Measurements from ENCODE around the gene HVCN1.

The HVCN1 gene

DNA sequence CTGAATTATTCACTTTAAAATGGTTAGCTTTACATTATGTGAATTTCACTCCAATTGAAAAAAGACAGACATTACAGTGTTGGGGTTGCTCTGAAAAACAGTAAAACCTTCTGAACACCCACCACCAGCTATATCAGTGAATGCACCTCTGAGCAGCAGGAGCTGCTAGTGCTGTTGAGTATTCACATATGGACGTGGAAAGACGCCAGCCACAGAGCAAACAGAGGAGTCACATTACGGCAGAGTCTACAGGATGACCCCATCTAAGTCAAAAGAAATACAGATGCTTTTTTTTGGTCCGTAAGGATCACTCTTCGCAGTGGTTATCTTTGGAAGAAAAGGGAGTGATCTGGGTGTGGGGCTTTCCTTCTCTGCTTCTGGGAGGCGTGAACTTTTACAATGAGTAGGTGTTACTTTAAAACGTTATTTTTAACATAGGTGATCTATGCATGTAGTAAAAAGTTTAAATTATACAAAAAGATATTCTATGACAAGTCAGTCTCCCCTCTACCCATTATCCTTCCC is 4.5 kb downstream of the HVCN1 start:
- Histone ChIP-seq H3K9me2 (replicated peaks; ENCODE audit: insufficient read depth, low read length) (no peaks in the 10 kb centered on the region), H3K9me3 (ENCODE audit: insufficient read depth, low read length) (no peaks in the 10 kb centered on the region), H3K4me3 (ENCODE audit: insufficient read depth, low read length, poor library complexity, severe bottlenecking) (no peak overlapping the region), H4K20me1 (ENCODE audit: low read depth, low read length) (no peaks in the 10 kb centered on the region), H3K4me2 (ENCODE audit: low read depth, low read length, poor library complexity, severe bottlenecking) (no peak overlapping the region), H3K9ac (ENCODE audit: low read length) (no peak overlapping the region), H2AFZ (ENCODE audit: low read depth, low read length, severe bottlenecking) (no peak overlapping the region), H3K27me3 (ENCODE audit: low read length) (no peaks in the 10 kb centered on the region), H3F3A (ENCODE audit: insufficient read depth) (peaks cover 10% of the 10 kb centered on the region), H3K79me2 (ENCODE audit: insufficient read depth, low read length) (peaks cover 13% of the 10 kb centered on the region; the same call in 1 of the 2 replicates), H3K36me3 (ENCODE audit: low read length) (no peaks in the 10 kb centered on the region), H3K27ac (ENCODE audit: low read depth, low read length) (no peak overlapping the region)
- TF ChIP-seq, protein P1, sequence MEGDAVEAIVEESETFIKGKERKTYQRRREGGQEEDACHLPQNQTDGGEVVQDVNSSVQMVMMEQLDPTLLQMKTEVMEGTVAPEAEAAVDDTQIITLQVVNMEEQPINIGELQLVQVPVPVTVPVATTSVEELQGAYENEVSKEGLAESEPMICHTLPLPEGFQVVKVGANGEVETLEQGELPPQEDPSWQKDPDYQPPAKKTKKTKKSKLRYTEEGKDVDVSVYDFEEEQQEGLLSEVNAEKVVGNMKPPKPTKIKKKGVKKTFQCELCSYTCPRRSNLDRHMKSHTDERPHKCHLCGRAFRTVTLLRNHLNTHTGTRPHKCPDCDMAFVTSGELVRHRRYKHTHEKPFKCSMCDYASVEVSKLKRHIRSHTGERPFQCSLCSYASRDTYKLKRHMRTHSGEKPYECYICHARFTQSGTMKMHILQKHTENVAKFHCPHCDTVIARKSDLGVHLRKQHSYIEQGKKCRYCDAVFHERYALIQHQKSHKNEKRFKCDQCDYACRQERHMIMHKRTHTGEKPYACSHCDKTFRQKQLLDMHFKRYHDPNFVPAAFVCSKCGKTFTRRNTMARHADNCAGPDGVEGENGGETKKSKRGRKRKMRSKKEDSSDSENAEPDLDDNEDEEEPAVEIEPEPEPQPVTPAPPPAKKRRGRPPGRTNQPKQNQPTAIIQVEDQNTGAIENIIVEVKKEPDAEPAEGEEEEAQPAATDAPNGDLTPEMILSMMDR (IDR thresholded peaks at IDR 0.05; ENCODE audit: insufficient read depth, low read length, poor library complexity, severe bottlenecking): no peak
- TF ChIP-seq EZH2phosphoT487 (conservative IDR thresholded peaks at IDR 0.05; ENCODE audit: low read length): no peak

DNA sequence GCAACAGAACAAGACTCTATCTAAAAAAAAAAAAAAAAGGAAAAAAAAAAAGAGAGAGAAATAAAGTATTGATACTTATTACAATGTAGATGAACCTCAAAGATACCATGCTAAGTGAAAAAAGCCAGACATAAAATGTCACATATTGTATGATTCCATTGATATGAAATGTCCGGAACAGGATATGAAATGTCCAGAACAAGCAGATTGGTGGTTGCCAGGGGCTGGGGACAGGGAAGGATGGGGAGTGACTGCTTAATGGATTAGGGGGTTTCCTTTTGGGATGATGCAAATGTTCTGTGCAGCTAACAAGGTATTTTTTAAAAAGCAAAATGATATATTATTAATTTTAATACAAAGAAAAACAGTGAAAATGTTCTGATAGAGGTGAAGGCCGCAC is 5.0 kb downstream of the HVCN1 start:
- Histone ChIP-seq H3K36me3 (ENCODE audit: low read length) (no peaks in the 10 kb centered on the region), H3K27me3 (ENCODE audit: low read length) (no peaks in the 10 kb centered on the region), H3K4me2 (ENCODE audit: low read depth, low read length, poor library complexity, severe bottlenecking) (no peak overlapping the region), H3K4me3 (ENCODE audit: insufficient read depth, low read length, poor library complexity, severe bottlenecking) (no peak overlapping the region), H3K27ac (ENCODE audit: low read depth, low read length) (no peak overlapping the region), H2AFZ (ENCODE audit: low read depth, low read length, severe bottlenecking) (no peak overlapping the region), H3K9ac (ENCODE audit: low read length) (no peak overlapping the region), H3F3A (ENCODE audit: insufficient read depth) (peaks cover 14% of the 10 kb centered on the region), H3K79me2 (ENCODE audit: insufficient read depth, low read length) (peaks cover 13% of the 10 kb centered on the region; the same call in 1 of the 2 replicates), H3K9me2 (replicated peaks; ENCODE audit: insufficient read depth, low read length) (no peaks in the 10 kb centered on the region), H3K9me3 (ENCODE audit: insufficient read depth, low read length) (no peaks in the 10 kb centered on the region), H4K20me1 (ENCODE audit: low read depth, low read length) (no peaks in the 10 kb centered on the region)
- no peak for TF ChIP-seq EZH2phosphoT487 (conservative IDR thresholded peaks at IDR 0.05; ENCODE audit: low read length)
- TF ChIP-seq, protein P1 (IDR thresholded peaks at IDR 0.05; ENCODE audit: insufficient read depth, low read length, poor library complexity, severe bottlenecking): no peak

DNA sequence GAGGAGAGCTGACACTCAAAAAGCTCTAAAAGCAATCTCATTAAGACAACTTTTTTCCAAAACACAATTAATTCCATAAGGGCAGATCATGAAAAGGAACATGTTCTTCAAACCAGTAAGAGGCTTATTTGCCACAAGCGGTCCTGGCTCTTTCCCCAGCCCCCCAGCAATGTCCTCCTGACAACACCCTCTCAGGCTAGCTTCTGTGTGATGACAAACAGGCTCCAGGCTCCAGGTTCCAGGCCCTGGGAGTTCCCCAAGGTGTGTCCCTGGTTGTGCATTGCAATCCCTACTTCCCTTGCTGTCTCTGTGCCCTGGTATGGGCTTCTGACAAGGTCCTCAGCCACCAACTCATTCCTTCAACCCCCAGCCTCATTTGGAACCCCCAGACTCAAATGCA is 8.9 kb downstream of the HVCN1 start:
- H3K27me3 ChIP-seq (ENCODE audit: low read length): no peaks in the 10 kb centered on the region
- H3K27ac ChIP-seq (ENCODE audit: low read depth, low read length): peak overlapping the region; percentile 35
- no peak overlapping the region for H3K4me3 ChIP-seq (ENCODE audit: insufficient read depth, low read length, poor library complexity, severe bottlenecking)
- no peaks in the 10 kb centered on the region for H3K79me2 ChIP-seq (ENCODE audit: insufficient read depth, low read length)
- no peak overlapping the region for H3K9ac ChIP-seq (ENCODE audit: low read length)
- peaks cover 48% of the 10 kb centered on the region for H3F3A ChIP-seq (ENCODE audit: insufficient read depth)
- no peaks in the 10 kb centered on the region for H3K36me3 ChIP-seq (ENCODE audit: low read length)
- no peaks in the 10 kb centered on the region for H4K20me1 ChIP-seq (ENCODE audit: low read depth, low read length)
- no peak overlapping the region for H2AFZ ChIP-seq (ENCODE audit: low read depth, low read length, severe bottlenecking)
- no peaks in the 10 kb centered on the region for H3K9me3 ChIP-seq (ENCODE audit: insufficient read depth, low read length)
- H3K4me2 ChIP-seq (ENCODE audit: low read depth, low read length, poor library complexity, severe bottlenecking): no peak overlapping the region
- TF ChIP-seq EZH2phosphoT487 (conservative IDR thresholded peaks at IDR 0.05; ENCODE audit: low read length): no peak
- TF ChIP-seq, protein P1 (IDR thresholded peaks at IDR 0.05; ENCODE audit: insufficient read depth, low read length, poor library complexity, severe bottlenecking): no peak
- no peaks in the 10 kb centered on the region for H3K9me2 ChIP-seq (replicated peaks; ENCODE audit: insufficient read depth, low read length)
